WTC11 (cell line): Measurements from ENCODE around the gene GTF2F1. TPM values are rescaled to one million over a fixed set of nuclear protein-coding genes. Genes with fewer than 3 reads are reported as not detected.
A peak's percentile ranks its signal among the peaks of the same experiment; 100 is the strongest.

Source experiments
- ATAC-seq: fragments of 200-7000 bp; cut with Tn5 transposase; 2 replicates; pipeline ENCODE4 v1.10.0; 2021; ENCODE audit warnings: mild to moderate bottlenecking, moderate library complexity
- CTCF ChIA-PET: fragments of 300-600 bp; sonication (Branson Sonifier 250); formaldehyde crosslinking; loops from one replicate; lab custom pipeline; 2021; ENCODE audit warnings: antibody characterized with exemption; lab: Charles Lee
- POLR2A ChIA-PET: fragments of 350-600 bp; sonication (Branson Sonifier 250); formaldehyde crosslinking; loops from one replicate; lab custom pipeline; 2021; ENCODE audit warnings: antibody characterized with exemption; lab: Charles Lee
- DNase-seq: peaks from one replicate; pipeline ENCODE4 v3.0.0; 2021; ENCODE audit warnings: low spot score
- H3K27ac Mint-ChIP-seq: 2 replicates; pipeline ENCODE4 v1.8.0; 2021; ENCODE audit warnings: mixed read lengths
- H3K27me3 Mint-ChIP-seq: 2 replicates; pipeline ENCODE4 v1.8.0; 2021; ENCODE audit warnings: low read depth, mild to moderate bottlenecking, moderate library complexity, mixed read lengths
- H3K36me3 Mint-ChIP-seq: 2 replicates; pipeline ENCODE4 v1.8.0; 2021; ENCODE audit warnings: mixed read lengths
- H3K4me1 Mint-ChIP-seq: 2 replicates; pipeline ENCODE4 v1.8.0; 2022; ENCODE audit warnings: mixed read lengths
- H3K4me3 Mint-ChIP-seq: 2 replicates; pipeline ENCODE4 v1.8.0; 2021; ENCODE audit warnings: mild to moderate bottlenecking, moderate library complexity, mixed read lengths
- H3K9me3 Mint-ChIP-seq: 2 replicates; pipeline ENCODE4 v1.8.0; 2021; ENCODE audit warnings: mixed read lengths
- ARID4B ChIP-seq: sonication (generic); formaldehyde crosslinking; IDR thresholded peaks from 2 replicates; pipeline ENCODE4 v1.8.0; 2023; ENCODE audit warnings: missing genetic modification reagents, mild to moderate bottlenecking, borderline replicate concordance
- E2F1 ChIP-seq: sonication (generic); formaldehyde crosslinking; IDR thresholded peaks from 2 replicates; pipeline ENCODE4 v1.8.0; 2022; ENCODE audit warnings: mild to moderate bottlenecking, missing genetic modification reagents
- E2F4 ChIP-seq: sonication (generic); formaldehyde crosslinking; IDR thresholded peaks from 2 replicates; pipeline ENCODE4 v1.8.1; 2022; ENCODE audit warnings: low read depth, mild to moderate bottlenecking, moderate library complexity, missing genetic modification reagents, borderline replicate concordance
- E2F5 ChIP-seq: sonication (generic); formaldehyde crosslinking; IDR thresholded peaks from 2 replicates; pipeline ENCODE4 v1.8.1; 2022; ENCODE audit warnings: mild to moderate bottlenecking, moderate library complexity, missing genetic modification reagents
- FOXJ3 ChIP-seq: sonication (generic); formaldehyde crosslinking; IDR thresholded peaks from 2 replicates; pipeline ENCODE4 v1.9.0; 2021; ENCODE audit warnings: missing genetic modification reagents, mild to moderate bottlenecking, borderline replicate concordance
- GRHL2 ChIP-seq: fragments of 250-450 bp; sonication (Bioruptor Pico); IDR thresholded peaks from 2 replicates; pipeline ENCODE4 v1.8.0; 2022; ENCODE audit warnings: mild to moderate bottlenecking, moderate library complexity; ENCODE audit not compliant: insufficient replicate concordance, severe bottlenecking
- HMGA2 ChIP-seq: fragments of 250-450 bp; sonication (Bioruptor Pico); IDR thresholded peaks from 2 replicates; pipeline ENCODE4 v1.4.0; 2021; ENCODE audit warnings: mild to moderate bottlenecking, moderate library complexity
- IRF2 ChIP-seq: sonication (generic); formaldehyde crosslinking; IDR thresholded peaks from 2 replicates; pipeline ENCODE4 v1.8.0; 2022; ENCODE audit warnings: low read depth, missing genetic modification reagents, borderline replicate concordance
- JUN ChIP-seq: sonication (generic); formaldehyde crosslinking; IDR thresholded peaks from 2 replicates; pipeline ENCODE4 v1.8.0; 2023; ENCODE audit warnings: mild to moderate bottlenecking, missing genetic modification reagents
- KAT7 ChIP-seq: sonication (generic); formaldehyde crosslinking; IDR thresholded peaks from 2 replicates; pipeline ENCODE4 v1.8.1; 2023; ENCODE audit warnings: missing genetic modification reagents, mild to moderate bottlenecking, borderline replicate concordance
- MYBL2 ChIP-seq: sonication (generic); formaldehyde crosslinking; IDR thresholded peaks from 2 replicates; pipeline ENCODE4 v1.8.1; 2023; ENCODE audit warnings: mild to moderate bottlenecking, moderate library complexity, missing genetic modification reagents
- NFYB ChIP-seq: sonication (generic); formaldehyde crosslinking; conservative IDR thresholded peaks from 2 replicates; pipeline ENCODE4 v1.8.0; 2022; ENCODE audit warnings: low read depth, missing genetic modification reagents
- NR3C1 ChIP-seq: sonication (generic); formaldehyde crosslinking; conservative IDR thresholded peaks from 2 replicates; pipeline ENCODE4 v1.8.1; 2023; ENCODE audit warnings: low read depth, mild to moderate bottlenecking, missing genetic modification reagents
- PREB ChIP-seq: sonication (generic); formaldehyde crosslinking; IDR thresholded peaks from 2 replicates; pipeline ENCODE4 v1.8.1; 2022; ENCODE audit warnings: mild to moderate bottlenecking, missing genetic modification reagents, moderate library complexity, borderline replicate concordance
- SMAD4 ChIP-seq: sonication (generic); formaldehyde crosslinking; IDR thresholded peaks from 2 replicates; pipeline ENCODE4 v1.8.0; 2022; ENCODE audit warnings: mild to moderate bottlenecking, missing genetic modification reagents
- USF1 ChIP-seq: sonication (generic); formaldehyde crosslinking; IDR thresholded peaks from 2 replicates; pipeline ENCODE4 v1.8.0; 2022; ENCODE audit warnings: mild to moderate bottlenecking, missing genetic modification reagents
- ZBTB21 ChIP-seq: sonication (generic); formaldehyde crosslinking; IDR thresholded peaks from 2 replicates; pipeline ENCODE4 v1.8.1; 2023; ENCODE audit warnings: mild to moderate bottlenecking, missing genetic modification reagents, borderline replicate concordance
- ZMAT4 ChIP-seq: fragments of 250-450 bp; sonication (Bioruptor Pico); IDR thresholded peaks from 2 replicates; pipeline ENCODE4 v1.9.0; 2021; ENCODE audit warnings: mild to moderate bottlenecking
- ZNF121 ChIP-seq: sonication (generic); formaldehyde crosslinking; IDR thresholded peaks from 2 replicates; pipeline ENCODE4 v1.8.0; 2023; ENCODE audit warnings: missing genetic modification reagents
- ZNF219 ChIP-seq: sonication (generic); formaldehyde crosslinking; IDR thresholded peaks from 2 replicates; pipeline ENCODE4 v1.8.0; 2023; ENCODE audit warnings: missing genetic modification reagents, mild to moderate bottlenecking, borderline replicate concordance
- ZNF263 ChIP-seq: sonication (generic); formaldehyde crosslinking; IDR thresholded peaks from 2 replicates; pipeline ENCODE4 v1.8.1; 2022; ENCODE audit warnings: low read depth, mild to moderate bottlenecking, moderate library complexity, missing genetic modification reagents
- ZNF317 ChIP-seq: sonication (generic); formaldehyde crosslinking; IDR thresholded peaks from 2 replicates; pipeline ENCODE4 v1.8.1; 2023; ENCODE audit warnings: low read depth, mild to moderate bottlenecking, moderate library complexity, missing genetic modification reagents, borderline replicate concordance
- ZNF423 ChIP-seq: fragments of 250-450 bp; sonication (Bioruptor Pico); IDR thresholded peaks from 2 replicates; pipeline ENCODE4 v2.1.2; 2022; ENCODE audit warnings: mild to moderate bottlenecking, moderate library complexity
- total RNA-seq: library from RNA; stranded (reverse); gene quantifications from 3 replicates; pipeline ENCODE4 v1.2.3, GENCODE V29; 2021

The GTF2F1 gene
- total RNA-seq, 1 experiment from 2014 or later: 62.4 TPM

- Mint-ChIP-seq H3K4me3 (peak overlapping the region; percentile 52), H3K27me3 (peaks cover 32% of the 10 kb centered on the region), H3K27ac (peak overlapping the region; percentile 34; the same call in 1 of the 2 replicates), H3K9me3 (peaks cover 6% of the 10 kb centered on the region), H3K36me3 (peaks cover 28% of the 10 kb centered on the region), H3K4me1 (peaks cover 14% of the 10 kb centered on the region)
- CTCF ChIA-PET: interaction anchor here (0.6 to 2.5 kb wide), 11 partner anchors 8 to 439 kb away, joined by 3 to 11 read pairs (median 4); partner anchors contain the start of genes ALKBH7, DENND1C and SLC25A23
- POLR2A ChIA-PET: interaction anchor here (0.8 to 1.4 kb wide), 5 partner anchors 13 to 341 kb away, joined by 4 to 10 read pairs (median 4); partner anchors contain the start of genes ALKBH7 and GTF2F1
- DNase-seq (peak; percentile 99), ATAC-seq (peak; percentile 88)
- TF ChIP-seq NR3C1 (CRISPR knock-in tag) (no peak), ARID4B (CRISPR knock-in tag) (peak; percentile 97), SMAD4 (CRISPR knock-in tag) (peak; percentile 90), E2F1 (CRISPR knock-in tag) (peak; percentile 96), ZNF317 (CRISPR knock-in tag) (peak; percentile 48; the same call in 1 of the 2 replicates), PREB (CRISPR knock-in tag) (0 out of 2 replicates have a peak, but pooled peaks have one; percentile 56), ZNF263 (CRISPR knock-in tag) (no peak), HMGA2 (no peak), FOXJ3 (CRISPR knock-in tag) (no peak), ZBTB21 (no peak; the same call in 1 of the 2 replicates), KAT7 (CRISPR knock-in tag) (no peak), ZNF219 (CRISPR knock-in tag) (peak; percentile 96; the same call in 1 of the 2 replicates), USF1 (CRISPR knock-in tag) (peak; percentile 92), E2F4 (CRISPR knock-in tag) (peak; percentile 76; the same call in 1 of the 2 replicates), E2F5 (peak; percentile 87), MYBL2 (peak; percentile 90), ZNF121 (no peak), GRHL2 (CRISPR knock-in tag) (no peak), JUN (CRISPR knock-in tag) (peak; percentile 96), IRF2 (CRISPR knock-in tag) (0 out of 2 replicates have a peak, but pooled peaks have one; percentile 74), ZMAT4 (no peak), NFYB (peak; percentile 98), ZNF423 (CRISPR knock-in tag) (no peak)
Observed at GRCh38 chr19:6424939-6425731, 32.2 kb upstream of the GTF2F1 start.
